ENCODE data around the gene DRAM1.
"Not testable (repeated sequence)": the region's sequence is repeated elsewhere in the genome, so short reads cannot be mapped to it uniquely, and the experiment has no call there.

Gene DRAM1

GRCh38 chr12:101876861-101877805 is at the start of gene DRAM1:
Gene DRAM1 (plus strand): TSS chr12:101877580. CDS start chr12:101877790, 210 bp downstream.
- peak; percentile 93 for DNase-seq (ENCODE audit: low read depth)

GRCh38 chr12:101828463-101829196 is 48.8 kb upstream of the DRAM1 start:
- DNase-seq (ENCODE audit: low read depth), result no peak

- DNase-seq (ENCODE audit: low read depth), result no peak
Measured at GRCh38 chr12:101829639-101830366, 47.6 kb upstream of the DRAM1 start.

- DNase-seq (ENCODE audit: low read depth), result peak; percentile 93
Measured at GRCh38 chr12:101830367-101831325, 46.7 kb upstream of the DRAM1 start, which contains the start of gene GNPTAB. Gene GNPTAB (minus strand): TSS chr12:101830959. CDS start chr12:101830675, 284 bp downstream.

- DNase-seq (ENCODE audit: low read depth), result no peak
Measured at GRCh38 chr12:101832030-101832429, 45.4 kb upstream of the DRAM1 start.

GRCh38 chr12:101838628-101839323 is 38.6 kb upstream of the DRAM1 start:
- DNase-seq (ENCODE audit: low read depth), result no peak

- DNase-seq (ENCODE audit: low read depth), result peak; percentile 70
Measured at GRCh38 chr12:101839324-101840283, 37.8 kb upstream of the DRAM1 start.

GRCh38 chr12:101841069-101841468 is 36.3 kb upstream of the DRAM1 start:
- DNase-seq (ENCODE audit: low read depth), result no peak

GRCh38 chr12:101845137-101845711 is 32.2 kb upstream of the DRAM1 start:
- no peak for DNase-seq (ENCODE audit: low read depth)

- no peak for DNase-seq (ENCODE audit: low read depth)
Measured at GRCh38 chr12:101847325-101847724, 30.1 kb upstream of the DRAM1 start.

- DNase-seq (ENCODE audit: low read depth), result no peak
Measured at GRCh38 chr12:101850199-101850598, 27.2 kb upstream of the DRAM1 start.

- no peak for DNase-seq (ENCODE audit: low read depth)
Measured at GRCh38 chr12:101852998-101853397, 24.4 kb upstream of the DRAM1 start.

- DNase-seq (ENCODE audit: low read depth), result no peak
Measured at GRCh38 chr12:101854747-101855146, 22.6 kb upstream of the DRAM1 start.

GRCh38 chr12:101855364-101855884 is 22.0 kb upstream of the DRAM1 start:
- DNase-seq (ENCODE audit: low read depth), result peak; percentile 65

- no peak for DNase-seq (ENCODE audit: low read depth)
Measured at GRCh38 chr12:101855976-101856375, 21.4 kb upstream of the DRAM1 start.

GRCh38 chr12:101856614-101857013 is 20.8 kb upstream of the DRAM1 start:
- not testable (repeated sequence) for DNase-seq (ENCODE audit: low read depth)

GRCh38 chr12:101857043-101857558 is 20.3 kb upstream of the DRAM1 start:
- DNase-seq (ENCODE audit: low read depth), result peak; percentile 94

GRCh38 chr12:101858361-101858760 is 19.0 kb upstream of the DRAM1 start:
- no peak for DNase-seq (ENCODE audit: low read depth)

All from EH (cell line).